CD4-positive, alpha-beta T cell treated with Interleukin-1 beta for 1 hour (primary cell): ENCODE results near the gene CHRD.
A peak's percentile ranks its signal among the peaks of the same experiment; 100 is the strongest.
"Not testable (repeated sequence)": the region's sequence is repeated elsewhere in the genome, so short reads cannot be mapped to it uniquely, and the experiment has no call there.

ENCODE experiments used
- DNase-seq, 2 donors: peaks; one replicate each; pipeline ENCODE4 v3.0.0-alpha.2; 2020 to 2022

Gene CHRD

DNA sequence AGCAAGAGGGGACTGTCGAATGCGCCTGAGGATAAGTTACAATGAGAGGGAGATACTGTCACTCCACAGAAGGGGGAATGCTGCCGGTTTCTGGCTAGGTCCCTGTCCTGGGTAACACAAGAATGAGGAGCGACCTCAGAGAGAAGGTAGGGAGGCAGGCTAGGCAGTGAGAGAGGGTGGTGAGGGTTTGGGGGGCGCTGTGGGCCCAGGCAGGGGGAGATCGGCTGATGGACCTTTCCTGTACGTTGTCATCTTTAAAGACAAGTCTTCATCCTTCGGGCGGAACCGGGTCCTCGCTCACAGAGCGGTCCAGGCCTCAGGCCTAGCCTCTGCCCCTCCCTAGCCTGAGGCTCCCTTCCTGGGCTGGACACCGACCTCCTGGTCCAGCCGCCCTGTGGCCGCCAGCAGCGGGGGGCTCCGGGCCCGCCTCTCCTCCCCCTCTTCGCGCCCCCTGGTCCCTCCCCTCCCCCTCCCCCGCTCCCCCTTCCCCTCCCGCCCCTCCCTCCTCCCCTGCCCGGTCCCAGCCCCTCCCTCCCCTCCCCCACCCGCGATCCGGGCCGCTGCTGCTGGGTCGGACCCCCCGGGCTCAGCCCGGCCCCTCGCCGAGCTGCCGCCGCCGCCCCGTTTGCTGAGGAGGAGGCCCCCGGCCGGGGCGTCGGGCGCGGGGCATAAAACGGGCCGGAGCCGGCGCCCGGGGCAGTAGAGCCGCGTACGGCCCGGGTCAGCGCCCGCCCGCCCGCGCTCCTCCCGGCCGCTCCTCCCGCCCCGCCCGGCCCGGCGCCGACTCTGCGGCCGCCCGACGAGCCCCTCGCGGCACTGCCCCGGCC is at the start of gene CHRD:
Gene CHRD (plus strand): TSS at position 697 of the 827 bp plus-strand sequence. CDS start 265 bp downstream, outside the sequence.
- DNase-seq = no peak

- DNase-seq = no peak
Measured at GRCh38 chr3:184332370-184333090, 47.3 kb upstream of the CHRD start.

DNA sequence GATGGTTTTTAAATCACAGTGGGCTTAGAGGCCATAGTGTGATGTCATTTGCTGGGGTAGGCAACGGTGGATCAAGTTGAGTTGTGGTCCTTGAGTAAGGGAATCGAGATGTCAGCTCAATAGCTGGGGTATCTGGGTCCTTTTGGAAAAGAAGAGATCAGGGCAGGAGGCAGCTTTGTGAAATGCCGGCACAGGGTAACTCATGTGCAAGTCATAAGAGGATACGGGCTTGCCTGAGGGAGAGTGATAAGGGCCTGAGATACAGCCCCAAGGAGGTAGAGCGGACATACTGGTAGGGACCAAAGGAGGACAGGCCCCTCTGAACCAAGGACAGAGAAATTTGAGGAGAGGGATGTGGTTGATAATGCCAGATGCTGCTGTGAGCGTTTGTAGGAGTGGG is 46.7 kb upstream of the CHRD start:
- no peak for DNase-seq

- DNase-seq = no peak
Measured at GRCh38 chr3:184333700-184334099, 46.2 kb upstream of the CHRD start.

DNA sequence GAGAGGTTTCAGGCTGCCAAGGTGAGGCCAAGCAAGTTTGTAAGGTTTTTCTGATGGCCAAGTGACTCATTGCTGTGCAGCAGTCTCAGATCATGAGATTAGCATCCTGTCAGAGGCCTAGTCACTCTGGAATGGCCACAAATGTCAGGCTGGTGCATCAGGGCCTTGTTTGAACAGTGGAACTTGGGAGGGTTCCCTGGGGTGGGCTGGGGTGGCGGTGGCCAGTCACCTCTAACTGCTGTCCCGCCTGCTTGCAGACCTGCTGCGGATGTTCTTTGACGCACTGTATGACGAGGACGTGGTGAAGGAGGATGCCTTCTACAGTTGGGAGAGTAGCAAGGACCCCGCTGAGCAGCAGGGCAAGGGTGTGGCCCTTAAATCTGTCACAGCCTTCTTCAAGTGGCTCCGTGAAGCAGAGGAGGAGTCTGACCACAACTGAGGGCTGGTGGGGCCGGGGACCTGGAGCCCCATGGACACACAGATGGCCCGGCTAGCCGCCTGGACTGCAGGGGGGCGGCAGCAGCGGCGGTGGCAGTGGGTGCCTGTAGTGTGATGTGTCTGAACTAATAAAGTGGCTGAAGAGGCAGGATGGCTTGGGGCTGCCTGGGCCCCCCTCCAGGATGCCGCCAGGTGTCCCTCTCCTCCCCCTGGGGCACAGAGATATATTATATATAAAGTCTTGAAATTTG is 45.2 kb upstream of the CHRD start:
- DNase-seq = peak; percentile 34 to 39

- no peak for DNase-seq
Measured at GRCh38 chr3:184335291-184335660, 44.6 kb upstream of the CHRD start.

DNA sequence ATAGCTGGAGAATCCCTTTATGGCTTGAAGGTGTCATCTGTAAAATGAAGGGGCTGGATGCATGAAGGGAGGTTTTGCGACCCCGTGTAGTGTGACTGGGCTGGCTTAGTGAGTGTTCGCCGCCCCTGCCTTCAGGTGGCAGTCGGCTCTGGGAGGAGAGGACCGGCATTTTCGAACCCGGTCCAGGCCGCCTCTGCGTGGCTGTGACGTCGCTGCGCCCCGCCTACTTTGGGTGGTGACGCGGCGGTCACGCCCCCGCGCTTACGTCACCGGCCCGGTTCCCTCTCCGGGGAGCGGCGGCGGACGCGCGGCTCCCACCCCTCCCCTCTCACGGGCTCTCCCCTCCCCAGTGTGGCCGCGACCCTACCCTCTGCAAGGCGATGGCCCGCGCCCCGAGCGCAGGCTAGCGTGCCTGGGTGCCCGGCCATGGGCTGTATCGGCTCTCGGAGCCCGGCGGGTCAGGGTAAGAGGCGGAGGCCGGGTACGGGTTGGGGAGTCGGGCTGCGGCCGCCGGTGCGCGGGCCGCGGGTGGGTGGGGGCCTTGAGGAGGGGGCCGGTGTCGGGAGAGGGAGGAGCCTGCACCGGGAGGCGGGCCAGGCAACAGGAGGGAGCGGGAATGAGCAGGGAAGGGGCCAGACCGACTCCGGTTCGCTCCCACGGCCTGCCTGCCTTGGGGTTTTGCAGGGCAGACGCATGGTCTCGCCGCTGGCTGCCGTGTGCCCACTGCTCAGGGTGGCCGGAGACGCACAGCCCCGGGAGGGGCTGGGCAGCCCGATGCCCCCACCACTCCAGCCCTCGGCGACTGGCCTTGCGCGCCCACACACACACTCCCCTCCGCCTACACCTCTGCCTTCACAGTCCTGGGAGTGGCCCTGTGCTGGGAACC is 44.0 kb upstream of the CHRD start:
- peak; percentile 89 to 91 for DNase-seq

DNA sequence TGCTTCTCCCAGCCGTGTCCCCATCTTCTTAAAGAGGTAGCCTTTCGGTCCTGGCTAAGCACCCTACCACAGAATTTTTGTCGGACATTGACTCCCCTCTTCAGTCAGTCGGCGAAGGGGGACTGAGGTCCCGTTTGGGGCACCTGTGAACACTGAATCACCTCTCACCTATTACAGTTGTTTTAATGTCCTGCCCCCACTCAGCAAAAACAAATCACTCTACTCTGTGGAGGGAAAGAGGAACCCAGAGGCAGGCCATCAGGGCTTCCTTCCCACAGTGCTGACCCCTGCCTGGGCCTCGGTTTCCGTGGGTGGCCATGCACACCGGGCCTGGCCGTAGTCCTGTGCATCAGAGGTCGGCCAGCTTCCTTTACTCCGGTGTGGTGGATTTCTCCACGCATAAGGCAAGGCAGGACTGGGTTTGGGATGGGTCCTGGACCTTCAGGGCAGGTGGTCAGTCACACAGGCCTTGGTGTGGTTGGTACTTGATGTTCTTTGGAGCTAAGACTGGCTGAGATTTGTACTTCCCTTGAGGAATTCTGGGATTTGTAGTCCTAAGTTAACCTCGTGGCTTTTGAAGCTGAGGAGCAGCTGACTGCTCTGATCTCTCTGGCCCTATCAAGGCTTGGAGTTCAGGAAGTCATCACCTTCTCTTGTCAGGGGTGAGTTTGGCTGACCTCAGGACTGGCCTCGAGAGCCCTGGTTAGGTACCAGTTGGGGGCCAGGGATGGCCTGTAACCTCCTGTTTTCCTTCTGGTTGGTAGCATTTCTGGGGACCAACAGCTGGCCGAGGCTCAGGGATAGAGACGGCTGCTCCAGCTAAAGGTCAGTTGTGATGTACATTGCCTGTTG is 43.1 kb upstream of the CHRD start:
- DNase-seq = no peak

DNA sequence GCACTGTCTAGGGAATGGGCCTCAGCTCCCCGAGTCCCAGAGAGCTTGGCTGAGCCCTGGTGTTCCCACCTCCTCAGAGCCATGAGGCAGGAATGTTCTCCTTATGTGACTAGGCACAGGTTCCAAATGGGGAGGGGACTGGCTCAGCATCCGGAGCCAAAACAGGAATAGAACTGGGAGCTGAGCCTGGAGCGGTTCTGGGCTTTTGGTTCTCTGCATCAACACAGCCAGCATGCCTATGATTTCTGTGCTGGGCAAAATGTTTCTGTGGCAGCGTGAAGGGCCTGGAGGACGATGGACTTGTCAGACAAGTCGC is 42.5 kb upstream of the CHRD start, which contains the start of gene FAM131A:
Gene FAM131A (plus strand): TSS at position 202 of the 316 bp plus-strand sequence. CDS start 31 bp downstream, at position 233.
- DNase-seq = no peak

GRCh38 chr3:184337981-184338380 is 41.9 kb upstream of the CHRD start:
- DNase-seq = no peak

DNA sequence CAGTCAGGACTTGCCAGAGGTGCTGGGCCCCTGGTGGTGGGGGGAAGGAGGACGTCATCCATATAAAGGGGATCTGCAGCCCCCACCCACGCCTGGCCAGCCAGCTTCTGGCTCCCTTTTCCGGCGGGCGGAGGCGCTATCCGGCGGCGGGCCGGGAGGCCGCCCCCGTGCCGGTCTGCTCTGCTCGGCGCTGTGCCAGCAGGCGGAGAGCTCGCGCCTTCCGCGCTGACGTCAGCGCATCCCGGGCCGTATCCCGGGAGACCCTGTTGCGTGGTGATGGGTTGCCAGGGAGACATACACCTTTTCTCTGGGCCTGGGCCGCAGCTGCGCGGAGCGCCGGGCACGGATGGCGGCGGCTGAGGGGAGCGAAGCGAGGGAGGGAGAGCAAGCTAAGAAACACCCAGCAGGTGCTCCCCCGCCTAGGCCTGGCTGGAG is 41.3 kb upstream of the CHRD start:
- peak; percentile 27 to 34 for DNase-seq

GRCh38 chr3:184339001-184339400 is 40.9 kb upstream of the CHRD start:
- DNase-seq = no peak

GRCh38 chr3:184339451-184340135 is 40.3 kb upstream of the CHRD start:
- not testable (repeated sequence) for DNase-seq

DNA sequence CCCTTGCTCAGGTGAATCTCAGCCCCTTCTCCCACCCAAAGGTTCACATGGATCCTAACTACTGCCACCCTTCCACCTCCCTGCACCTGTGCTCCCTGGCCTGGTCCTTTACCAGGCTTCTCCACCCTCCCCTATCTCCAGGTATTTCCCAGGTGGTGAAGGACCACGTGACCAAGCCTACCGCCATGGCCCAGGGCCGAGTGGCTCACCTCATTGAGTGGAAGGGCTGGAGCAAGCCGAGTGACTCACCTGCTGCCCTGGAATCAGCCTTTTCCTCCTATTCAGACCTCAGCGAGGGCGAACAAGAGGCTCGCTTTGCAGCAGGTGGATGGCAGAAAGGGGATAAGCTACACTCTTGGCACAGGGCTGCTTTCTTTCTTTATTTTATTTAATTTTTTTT is 37.9 kb upstream of the CHRD start:
- no peak for DNase-seq

- DNase-seq = no peak
Measured at GRCh38 chr3:184343200-184343876, 36.5 kb upstream of the CHRD start.

DNA sequence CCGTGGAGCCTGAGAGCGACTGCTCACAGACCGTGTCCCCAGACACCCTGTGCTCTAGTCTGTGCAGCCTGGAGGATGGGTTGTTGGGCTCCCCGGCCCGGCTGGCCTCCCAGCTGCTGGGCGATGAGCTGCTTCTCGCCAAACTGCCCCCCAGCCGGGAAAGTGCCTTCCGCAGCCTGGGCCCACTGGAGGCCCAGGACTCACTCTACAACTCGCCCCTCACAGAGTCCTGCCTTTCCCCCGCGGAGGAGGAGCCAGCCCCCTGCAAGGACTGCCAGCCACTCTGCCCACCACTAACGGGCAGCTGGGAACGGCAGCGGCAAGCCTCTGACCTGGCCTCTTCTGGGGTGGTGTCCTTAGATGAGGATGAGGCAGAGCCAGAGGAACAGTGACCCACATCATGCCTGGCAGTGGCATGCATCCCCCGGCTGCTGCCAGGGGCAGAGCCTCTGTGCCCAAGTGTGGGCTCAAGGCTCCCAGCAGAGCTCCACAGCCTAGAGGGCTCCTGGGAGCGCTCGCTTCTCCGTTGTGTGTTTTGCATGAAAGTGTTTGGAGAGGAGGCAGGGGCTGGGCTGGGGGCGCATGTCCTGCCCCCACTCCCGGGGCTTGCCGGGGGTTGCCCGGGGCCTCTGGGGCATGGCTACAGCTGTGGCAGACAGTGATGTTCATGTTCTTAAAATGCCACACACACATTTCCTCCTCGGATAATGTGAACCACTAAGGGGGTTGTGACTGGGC is 35.1 kb upstream of the CHRD start:
- DNase-seq = no peak

DNA sequence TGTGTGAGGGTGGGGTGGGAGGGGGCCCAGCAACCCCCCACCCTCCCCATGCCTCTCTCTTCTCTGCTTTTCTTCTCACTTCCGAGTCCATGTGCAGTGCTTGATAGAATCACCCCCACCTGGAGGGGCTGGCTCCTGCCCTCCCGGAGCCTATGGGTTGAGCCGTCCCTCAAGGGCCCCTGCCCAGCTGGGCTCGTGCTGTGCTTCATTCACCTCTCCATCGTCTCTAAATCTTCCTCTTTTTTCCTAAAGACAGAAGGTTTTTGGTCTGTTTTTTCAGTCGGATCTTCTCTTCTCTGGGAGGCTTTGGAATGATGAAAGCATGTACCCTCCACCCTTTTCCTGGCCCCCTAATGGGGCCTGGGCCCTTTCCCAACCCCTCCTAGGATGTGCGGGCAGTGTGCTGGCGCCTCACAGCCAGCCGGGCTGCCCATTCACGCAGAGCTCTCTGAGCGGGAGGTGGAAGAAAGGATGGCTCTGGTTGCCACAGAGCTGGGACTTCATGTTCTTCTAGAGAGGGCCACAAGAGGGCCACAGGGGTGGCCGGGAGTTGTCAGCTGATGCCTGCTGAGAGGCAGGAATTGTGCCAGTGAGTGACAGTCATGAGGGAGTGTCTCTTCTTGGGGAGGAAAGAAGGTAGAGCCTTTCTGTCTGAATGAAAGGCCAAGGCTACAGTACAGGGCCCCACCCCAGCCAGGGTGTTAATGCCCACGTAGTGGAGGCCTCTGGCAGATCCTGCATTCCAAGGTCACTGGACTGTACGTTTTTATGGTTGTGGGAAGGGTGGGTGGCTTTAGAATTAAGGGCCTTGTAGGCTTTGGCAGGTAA is 34.3 kb upstream of the CHRD start:
- no peak for DNase-seq

DNA sequence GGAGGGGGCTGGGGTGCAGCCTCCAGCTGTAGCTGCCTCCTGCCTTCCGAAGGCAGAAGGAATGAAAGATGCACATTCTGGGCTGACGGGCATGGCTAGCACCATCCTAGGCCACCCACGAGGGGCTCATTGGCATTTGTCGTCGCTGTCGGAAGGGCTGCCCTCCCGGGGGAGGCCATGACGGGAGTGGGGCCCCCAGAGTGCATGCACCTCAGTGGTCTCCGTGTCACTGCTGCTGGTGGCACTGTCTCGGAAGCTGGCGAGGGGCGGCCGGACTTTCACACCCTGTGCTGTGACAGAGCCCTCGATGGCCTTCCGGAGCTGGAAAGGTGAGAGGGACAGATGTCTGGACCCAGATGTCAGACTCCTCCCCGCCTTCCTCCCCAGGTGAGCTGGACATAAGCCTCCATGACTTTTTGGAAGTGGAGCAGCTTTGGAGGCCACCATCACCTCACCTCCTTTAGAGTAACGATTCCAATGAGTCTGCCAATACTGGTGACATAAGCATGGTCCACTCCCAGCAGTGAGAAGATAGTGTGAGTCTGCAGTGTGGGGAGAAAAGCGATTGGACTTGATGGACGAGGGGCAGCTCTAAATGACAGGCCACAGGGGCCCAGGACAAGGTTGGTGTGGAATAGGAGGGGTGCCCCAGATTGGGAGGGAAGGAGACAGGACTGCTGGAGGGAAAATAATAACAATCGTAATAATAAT is 33.2 kb upstream of the CHRD start:
- no peak for DNase-seq
